Stimulated activated naive CD4-positive, alpha-beta T cell (primary cell): ENCODE results near the gene OR5A1.

ENCODE experiments used
- DNase-seq, 6 experiments: peaks; one replicate each; lab custom pipeline; 2025; lab: John Stamatoyannopoulos, UW

OR5A1 gene

DNA sequence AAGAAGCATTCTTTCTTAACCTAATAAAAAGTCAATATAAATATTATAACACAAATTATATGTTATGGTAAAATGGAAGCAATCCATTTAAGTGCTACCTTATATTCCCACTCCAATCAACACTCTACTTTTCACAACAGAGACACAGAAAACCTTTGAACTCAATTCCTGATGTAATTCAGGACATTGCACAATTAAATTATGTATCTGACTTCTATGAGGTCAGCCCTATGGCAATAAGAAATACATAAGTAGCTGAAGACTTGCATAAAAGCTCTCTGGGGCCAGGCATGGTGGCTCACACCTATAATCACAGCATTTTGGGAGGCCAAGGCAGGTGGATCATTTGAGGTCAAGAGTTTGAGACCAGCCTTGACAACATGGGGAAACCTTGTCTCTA is 43.6 kb downstream of the OR5A1 start:
- DNase-seq, result no peak

DNA sequence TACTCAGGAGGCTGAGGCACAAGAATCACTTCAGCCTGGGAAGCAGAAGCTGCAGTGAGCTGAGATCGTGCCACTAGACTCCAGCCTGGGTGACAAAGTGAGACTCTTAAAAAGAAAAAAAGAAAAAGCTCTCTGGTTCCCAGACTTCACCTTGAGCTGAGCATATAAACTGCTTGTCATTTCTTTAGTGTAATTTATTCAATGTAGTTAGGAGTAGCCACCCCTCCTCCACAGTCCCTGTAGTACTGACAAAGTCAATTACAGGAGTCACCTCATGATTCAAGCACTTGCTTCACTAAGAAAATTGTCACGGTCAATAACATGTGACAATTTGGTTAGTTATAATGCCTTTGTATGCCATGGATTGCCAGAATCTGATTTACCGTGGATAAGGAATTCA is 44.1 kb downstream of the OR5A1 start:
- no peak for DNase-seq
